ENCODE results near the gene SKOR1. TPM values are rescaled to one million over a fixed set of nuclear protein-coding genes. Genes with fewer than 3 reads are reported as not detected.
A peak's percentile ranks its signal among the peaks of the same experiment; 100 is the strongest.

SKOR1 gene
- polyA plus RNA-seq, 4 donors, result 0.31 to 0.58 (median 0.41) TPM

DNA sequence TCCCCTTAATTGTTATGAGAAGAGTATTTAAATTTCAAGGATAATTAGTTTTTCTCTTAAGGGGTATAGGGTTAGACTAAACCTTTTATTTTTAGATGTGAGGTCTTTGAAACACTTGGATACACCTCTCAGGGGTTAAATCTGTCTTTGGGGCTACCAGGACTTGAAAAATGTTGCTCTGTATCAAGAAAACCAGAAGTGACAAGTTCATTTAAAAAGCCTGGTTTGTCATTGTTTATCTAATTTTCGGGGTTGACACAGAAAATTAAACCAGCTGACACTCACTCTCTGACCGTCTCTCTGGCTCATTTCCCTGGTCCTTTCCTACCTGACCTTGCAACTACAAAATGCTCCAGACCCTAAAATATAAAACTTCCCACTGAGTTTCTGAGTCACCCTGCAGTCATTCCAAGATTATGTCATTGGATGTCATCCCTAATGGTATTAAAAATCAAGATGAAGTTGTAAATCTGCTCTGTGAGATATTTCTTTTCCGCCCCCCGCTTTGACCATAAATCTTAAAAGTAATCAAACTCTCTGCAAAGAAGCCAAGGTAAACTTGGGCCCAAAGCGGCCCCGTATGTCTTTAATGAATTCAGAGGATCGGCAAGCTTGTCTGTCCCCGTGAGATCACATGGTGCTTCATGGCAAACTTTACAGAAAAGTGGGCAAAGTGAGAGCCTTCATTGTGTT is 32.9 kb upstream of the SKOR1 start:
- DNase-seq (ENCODE audit: low read depth in 4 of 4, low spot score in 2 of 4), result peak in 1 of 4 donors; percentile 38

- no peak for DNase-seq (ENCODE audit: low read depth in 4 of 4, low spot score in 2 of 4)
These were observed 30.3 kb upstream of the SKOR1 start for GRCh38 chr15:67794832-67795574.

DNA sequence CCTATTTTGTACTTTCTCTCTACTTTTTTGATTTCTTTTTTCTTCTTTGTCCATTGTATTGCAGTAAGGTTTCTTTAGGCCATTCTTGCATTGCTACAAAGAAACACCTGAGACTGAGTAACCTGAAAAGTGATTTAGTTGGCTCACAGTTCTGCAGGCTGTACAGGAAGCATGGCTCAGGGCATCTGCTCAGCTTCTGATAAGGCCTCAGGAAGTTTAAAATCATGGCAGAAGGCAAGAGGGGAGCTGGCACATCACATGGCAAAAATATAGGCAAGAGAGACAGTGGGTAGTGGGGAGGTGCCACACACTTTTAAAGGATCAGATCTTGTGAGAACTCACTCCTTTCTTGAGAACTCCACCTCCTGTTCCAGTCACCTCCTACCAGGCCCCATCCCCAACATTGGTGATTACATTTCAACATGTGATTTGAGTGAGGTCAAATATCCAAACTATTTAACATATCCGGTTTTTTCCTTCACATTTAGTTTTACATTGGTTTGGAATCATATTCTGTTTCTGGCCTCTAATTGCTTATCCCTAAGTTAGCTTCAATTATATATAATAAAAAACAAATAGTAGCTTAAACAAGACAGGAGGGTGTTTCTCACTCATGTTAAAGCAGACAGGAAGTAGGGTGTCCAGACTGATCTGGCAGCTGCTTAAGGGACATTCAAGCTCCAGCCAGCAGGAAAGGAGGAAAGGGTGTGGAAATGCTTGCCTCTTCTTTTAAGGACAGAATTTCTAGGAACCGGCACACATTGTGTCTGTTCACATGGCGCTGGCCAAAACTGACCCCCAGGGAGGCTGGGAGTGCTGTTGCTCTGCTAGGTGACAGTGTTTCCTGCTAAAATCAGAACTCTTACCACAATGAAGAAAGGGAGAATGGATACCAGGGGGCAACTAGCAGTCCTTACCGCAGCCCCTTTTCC is 28.8 kb upstream of the SKOR1 start:
- DNase-seq (ENCODE audit: low read depth in 4 of 4, low spot score in 2 of 4), result no peak

- DNase-seq (ENCODE audit: low read depth in 4 of 4, low spot score in 2 of 4), result no peak
These were observed 25.5 kb upstream of the SKOR1 start for GRCh38 chr15:67799801-67800205.

DNA sequence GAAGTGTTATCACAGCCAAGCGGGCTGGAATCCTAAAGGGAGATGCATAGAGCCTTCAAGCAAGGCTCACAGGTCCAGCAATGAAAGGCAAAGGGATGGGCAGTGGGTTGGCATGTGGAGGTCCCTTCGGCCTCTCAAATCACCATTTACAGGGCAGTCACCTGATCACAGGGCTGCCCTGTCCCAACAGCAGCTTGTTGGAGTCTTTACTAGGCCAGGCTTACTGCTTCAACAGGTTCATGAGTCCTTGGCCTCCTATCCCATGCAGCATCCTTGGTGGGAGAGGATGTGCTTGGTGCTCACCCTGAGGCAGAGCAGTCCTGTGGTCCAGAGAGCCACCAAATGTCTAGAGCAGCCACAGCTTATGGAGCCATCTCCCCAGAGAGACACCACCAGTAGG is 24.2 kb upstream of the SKOR1 start:
- no peak for DNase-seq (ENCODE audit: low read depth in 4 of 4, low spot score in 2 of 4)

DNA sequence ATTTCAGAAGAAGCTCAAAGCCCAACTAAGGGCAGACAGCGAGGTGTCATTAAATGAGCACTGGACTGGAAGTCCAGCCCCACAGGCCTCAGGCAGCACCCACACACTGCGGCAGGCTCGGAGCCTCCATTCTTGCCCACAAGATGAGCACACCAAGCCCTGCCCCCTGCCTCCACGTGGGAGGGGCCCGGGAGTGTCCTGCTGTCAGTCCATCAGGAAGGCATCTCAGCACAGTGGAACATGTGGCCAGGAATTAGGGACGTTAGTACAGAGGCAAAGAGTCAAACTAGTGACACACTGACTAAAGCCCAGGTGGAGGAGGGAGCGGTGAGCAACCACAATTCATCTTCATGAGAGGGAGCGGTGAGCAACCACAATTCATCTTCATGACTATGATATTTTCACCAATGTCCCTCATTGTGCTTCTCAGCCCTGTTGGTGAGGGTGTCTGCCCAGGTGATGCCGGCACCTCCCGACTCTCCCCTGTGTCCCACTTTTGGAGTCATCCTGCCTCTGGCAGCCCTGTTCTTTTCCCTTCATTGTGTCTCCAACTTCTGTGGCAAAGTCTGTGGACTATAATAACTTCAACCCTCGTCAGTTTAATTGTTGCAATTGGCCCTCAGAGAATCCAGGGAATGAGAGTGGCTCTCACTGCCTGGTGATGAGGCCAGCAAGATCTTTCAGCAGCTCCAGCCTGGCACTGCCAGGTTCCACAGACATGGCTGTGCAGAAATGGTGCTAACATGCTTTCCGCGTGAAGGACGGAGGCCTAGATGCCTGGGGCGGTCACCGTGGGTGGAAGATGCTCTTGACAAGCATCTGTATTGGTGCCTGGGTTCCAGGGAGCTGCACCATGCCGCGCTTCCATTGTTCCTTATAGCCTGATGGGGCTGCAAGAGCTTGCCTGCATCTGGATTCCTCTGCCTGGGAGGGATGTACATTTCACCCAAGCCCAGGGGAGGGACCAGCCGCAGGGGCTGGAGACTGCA is 23.1 kb upstream of the SKOR1 start:
- DNase-seq (ENCODE audit: low read depth in 4 of 4, low spot score in 2 of 4), result no peak

DNA sequence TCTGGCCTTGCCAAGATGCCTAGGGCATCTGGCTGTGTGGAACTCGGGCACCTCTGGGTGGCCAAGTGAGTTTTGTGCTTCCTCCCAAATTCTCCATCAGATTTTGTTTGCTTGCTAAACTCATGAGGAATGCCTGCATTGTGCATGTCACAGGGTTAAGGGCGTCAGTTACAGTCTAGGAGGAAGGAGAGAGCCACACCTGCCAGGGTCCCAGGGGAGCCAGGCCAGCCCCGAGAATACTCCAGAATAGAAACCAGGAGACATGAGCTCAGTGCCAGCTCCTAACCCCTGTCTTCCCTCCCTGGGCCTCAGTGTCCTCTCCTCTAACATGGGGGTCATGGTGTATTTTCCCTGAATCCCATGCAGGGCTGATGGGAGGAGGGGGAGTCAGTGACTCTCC is 22.0 kb upstream of the SKOR1 start:
- no peak for DNase-seq (ENCODE audit: low read depth in 4 of 4, low spot score in 2 of 4)

GRCh38 chr15:67803996-67804843 is 21.1 kb upstream of the SKOR1 start:
- DNase-seq (ENCODE audit: low read depth in 4 of 4, low spot score in 2 of 4), result no peak

- no peak for DNase-seq (ENCODE audit: low read depth in 4 of 4, low spot score in 2 of 4)
These were observed 20.2 kb upstream of the SKOR1 start for GRCh38 chr15:67805008-67805665.

DNA sequence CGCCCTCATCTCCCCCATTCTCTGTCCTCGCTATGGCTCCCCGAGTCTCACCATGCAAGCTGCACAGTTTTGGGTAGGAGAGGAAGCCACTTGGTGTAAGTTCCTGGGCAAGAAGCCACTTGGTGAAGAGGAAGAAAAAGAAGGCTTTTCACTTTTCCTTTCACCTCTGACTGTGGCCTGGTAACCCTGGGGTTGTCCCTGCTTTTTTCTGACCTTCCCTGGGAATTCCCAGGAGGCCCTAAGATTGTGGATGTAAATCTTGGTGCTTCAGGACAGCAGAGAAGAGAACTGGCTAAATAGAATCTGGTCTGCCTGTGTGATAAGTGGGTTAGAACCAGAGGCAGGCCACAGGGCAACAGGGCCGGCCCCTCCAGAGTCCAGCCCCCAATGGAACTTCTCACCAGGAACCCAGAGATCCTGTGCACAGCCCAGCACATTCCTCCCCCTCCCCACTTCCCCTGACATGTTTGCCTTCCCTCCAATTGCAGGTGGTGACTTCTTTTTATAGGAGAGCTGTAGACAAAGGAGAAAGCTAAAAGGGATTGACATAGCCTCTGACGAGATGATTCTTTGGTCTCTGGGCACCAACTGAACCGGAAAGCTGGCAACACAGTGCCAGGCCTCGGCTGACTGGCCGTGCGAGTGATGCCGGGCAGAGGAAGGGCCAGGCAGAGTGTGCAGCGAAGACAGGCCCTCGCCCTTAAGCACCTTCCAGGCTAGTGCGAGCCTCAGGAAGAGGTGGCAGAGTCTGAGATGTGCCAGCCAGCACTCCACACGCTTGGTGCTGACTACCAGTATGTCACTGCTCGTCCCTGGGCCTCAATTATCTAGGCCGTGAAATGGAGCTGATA is 19.4 kb upstream of the SKOR1 start:
- DNase-seq (ENCODE audit: low read depth in 4 of 4, low spot score in 2 of 4), result no peak

DNA sequence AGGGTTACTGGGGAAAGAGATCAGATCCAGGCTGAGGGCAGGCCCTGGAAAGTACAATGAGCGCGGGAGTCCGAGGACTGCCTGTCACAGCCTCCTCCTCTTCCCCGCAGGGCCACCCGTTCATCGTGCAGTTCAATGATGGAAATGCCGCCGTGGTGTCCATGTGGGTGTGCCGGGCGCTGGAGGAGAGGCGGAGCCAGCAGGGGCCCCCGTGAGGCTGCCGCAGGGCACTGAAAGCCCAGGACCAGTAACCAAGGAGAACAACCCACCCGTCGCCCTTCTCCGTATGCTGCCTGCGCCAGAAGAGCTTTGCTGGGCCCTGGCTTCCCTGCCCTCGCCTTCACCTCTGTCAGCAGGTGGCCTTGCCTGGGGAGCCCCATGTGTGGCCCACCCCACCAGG is 18.8 kb upstream of the SKOR1 start:
- DNase-seq (ENCODE audit: low read depth in 4 of 4, low spot score in 2 of 4), result no peak

DNA sequence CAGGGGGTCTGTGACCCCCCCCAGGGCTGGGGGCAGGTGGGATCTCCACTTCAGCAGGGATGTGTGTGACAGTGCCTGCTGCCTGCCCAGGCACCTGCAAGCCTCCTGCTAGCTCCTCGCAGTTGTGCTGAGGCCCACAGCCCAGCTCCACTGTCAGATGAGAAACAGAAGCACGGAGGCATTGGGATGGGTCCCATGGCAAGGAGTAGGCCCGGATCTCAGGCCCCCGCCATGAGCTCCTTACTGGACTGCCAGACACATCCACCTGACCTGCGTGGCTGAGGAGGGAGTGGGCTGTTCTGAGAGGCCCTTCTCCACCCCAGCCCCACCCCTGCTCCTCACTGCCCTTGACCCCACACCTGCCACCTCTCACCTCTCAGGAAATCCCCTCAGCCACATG is 18.2 kb upstream of the SKOR1 start:
- DNase-seq (ENCODE audit: low read depth in 4 of 4, low spot score in 2 of 4), result no peak

GRCh38 chr15:67807836-67808235 is 17.5 kb upstream of the SKOR1 start:
- no peak for DNase-seq (ENCODE audit: low read depth in 4 of 4, low spot score in 2 of 4)

GRCh38 chr15:67808821-67809220 is 16.5 kb upstream of the SKOR1 start:
- no peak for DNase-seq (ENCODE audit: low read depth in 4 of 4, low spot score in 2 of 4)

DNA sequence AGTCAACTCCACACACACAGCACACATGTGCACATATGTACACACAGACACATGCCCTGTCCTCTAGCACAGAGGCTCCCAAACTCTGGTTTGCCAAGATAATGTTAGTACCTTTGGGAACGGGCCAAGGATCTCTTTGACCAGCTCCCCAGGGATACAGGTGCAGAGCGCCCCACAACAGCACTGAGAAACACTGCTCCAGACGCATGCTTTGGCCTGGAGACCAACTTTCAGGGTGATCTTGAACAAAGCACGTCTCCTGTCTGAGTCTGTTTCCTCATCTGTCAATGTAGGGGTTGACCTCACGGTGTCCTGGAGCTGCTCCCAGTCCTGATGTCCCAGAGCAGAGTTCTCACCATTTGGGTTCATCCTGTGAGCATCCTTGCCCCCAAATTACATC is 15.9 kb upstream of the SKOR1 start:
- DNase-seq (ENCODE audit: low read depth in 4 of 4, low spot score in 2 of 4), result no peak

DNA sequence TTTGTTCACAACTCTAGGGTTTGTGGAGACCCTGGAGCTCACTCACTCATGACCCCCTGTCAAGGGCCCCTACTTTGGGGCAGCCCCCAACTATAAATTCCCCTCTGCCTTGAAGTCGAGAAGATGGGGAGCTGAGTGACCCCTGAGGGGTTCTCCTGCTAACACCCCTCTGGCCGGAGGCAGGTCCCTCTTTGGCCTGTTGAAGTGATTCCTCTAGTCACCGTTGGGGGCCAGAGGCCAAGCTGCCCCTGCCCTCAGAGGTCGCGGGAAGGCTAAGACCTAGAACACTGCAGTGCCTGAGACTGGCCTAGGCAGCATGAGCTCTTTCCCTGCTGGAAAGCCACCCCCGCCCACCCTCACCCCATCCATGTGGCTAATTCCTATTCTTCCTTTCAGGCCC is 15.4 kb upstream of the SKOR1 start:
- no peak for DNase-seq (ENCODE audit: low read depth in 4 of 4, low spot score in 2 of 4)

GRCh38 chr15:67812241-67812644 is 13.1 kb upstream of the SKOR1 start:
- no peak for DNase-seq (ENCODE audit: low read depth in 4 of 4, low spot score in 2 of 4)
